ENCODE data around the gene KCNMA1.

- TF ChIP-seq POLR2A (IDR thresholded peaks at IDR 0.05) (no peak), CTCF (IDR thresholded peaks at IDR 0.05) (no peak), POLR2AphosphoS5 (IDR thresholded peaks at IDR 0.05) (no peak)
Measured at GRCh38 chr10:77252380-77253146, 385.0 kb downstream of the KCNMA1 start.
